Stromal cell of bone marrow (primary cell): ENCODE results near the gene STAT4.

Source experiments
- DNase-seq: peaks from one replicate; pipeline ENCODE4 v3.0.0-alpha.2; 2012; ENCODE audit warnings: low read depth

STAT4 gene

GRCh38 chr2:190994148-190994547 lies 156.6 kb downstream of the STAT4 start:
- no peak for DNase-seq

DNA sequence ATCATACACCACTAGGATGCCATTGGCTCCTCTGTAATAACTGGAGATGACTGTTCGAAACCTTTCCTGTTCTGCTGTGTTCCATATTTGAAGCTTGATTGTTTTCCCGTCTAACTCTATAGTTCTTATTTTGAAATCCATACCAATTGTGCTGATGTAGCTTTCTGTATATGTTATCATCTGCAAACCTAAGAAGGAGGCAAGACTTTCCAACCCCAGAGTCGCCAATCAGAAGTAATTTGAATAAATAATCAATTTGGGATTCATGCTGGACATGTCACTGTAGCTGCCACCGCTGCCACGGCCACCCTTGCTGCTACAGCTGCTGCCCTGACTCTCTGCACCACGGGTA lies 157.5 kb downstream of the STAT4 start:
- no peak for DNase-seq

DNA sequence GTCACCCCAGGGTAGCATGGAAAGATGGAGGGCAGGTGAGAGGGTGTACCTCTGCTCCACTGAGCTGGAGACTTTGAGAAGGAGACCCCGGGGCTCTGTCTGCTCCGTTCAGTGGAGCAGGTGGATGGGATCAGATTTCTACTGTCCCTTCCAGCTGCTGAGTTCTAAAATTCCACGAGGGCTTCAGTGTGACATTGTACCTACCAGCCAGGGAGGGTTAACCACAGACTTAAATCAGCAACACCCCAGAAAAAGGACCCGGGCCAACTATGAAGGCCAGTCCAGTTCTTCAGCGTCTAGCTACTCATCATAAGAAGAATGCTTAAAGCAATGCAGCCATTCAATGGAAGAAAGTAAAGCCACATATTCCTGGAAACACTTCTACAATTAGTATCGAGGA lies 160.7 kb downstream of the STAT4 start:
- no peak for DNase-seq

DNA sequence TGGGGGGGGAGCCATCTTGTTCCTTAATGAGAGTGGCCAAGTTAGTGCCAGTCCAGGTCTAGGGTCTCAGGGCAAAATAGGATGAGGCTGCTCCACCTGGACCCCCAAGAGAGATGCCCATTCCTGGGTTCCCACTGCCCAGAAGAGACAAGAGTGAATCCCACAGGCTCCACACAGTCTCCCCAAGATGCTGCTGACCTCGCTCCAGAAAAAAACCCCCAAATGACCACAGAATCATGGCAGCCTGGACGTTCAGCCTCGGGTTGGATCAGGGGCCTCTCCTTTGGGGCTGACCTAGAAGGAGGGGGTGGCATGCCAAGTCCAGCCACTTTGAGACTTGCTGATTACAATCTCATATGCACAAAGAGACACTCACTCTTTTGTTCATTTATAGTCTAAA lies 161.9 kb downstream of the STAT4 start:
- no peak for DNase-seq

GRCh38 chr2:190987938-190988337 lies 162.9 kb downstream of the STAT4 start:
- DNase-seq: no peak

DNA sequence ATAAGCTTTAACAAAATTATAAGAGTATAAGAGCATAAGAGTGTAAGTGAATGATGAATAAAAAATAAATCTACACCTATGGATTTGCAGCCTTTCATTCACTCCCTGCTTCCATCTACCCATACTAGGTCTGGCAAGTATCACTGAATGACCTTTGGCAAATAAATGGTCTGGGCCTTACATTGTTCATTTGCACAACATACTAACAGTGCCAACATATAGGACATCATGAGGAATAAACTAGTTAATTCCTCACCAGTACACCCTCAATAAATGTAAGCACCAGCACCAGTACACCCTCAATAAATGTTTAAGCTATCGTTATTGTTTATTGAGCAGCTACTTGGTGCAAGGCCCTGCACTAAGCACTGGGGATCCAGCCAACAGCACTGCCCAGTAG lies 163.7 kb downstream of the STAT4 start:
- no peak for DNase-seq

DNA sequence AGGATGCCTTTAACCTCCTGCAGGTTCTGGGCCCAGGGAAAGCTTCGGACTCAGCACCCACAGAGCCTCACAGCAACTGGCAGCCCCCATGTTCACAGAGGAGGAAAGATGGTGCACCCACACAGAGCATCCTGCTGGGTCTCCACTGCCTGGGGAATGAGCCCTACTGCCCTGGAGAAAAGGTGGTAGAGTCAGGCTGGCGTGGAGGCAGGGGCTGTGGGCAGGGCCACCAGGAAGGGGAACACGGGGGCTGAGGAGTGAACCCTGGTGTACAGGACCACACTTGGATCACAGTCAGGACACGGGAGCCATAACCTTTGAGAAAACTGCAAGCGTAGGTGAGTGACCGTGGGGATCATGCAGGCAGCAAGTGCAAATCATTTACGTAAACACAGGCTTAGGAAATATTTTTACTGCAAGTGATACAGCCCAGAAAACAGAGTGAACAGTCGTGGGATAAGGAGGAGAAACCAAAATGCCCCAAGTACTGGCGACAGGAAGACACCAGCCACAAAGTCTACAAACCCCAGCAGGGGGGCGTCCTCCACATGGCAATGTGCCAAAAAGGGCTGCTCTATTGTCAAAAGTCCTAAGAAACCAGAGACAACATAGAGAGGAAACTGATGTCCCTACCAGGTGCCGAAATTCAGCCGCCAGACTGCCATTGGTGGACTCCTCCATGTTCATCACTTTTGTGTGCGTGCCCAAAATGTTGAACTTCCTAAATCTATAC lies 164.4 kb downstream of the STAT4 start:
- no peak for DNase-seq

GRCh38 chr2:190984595-190984994 lies 166.2 kb downstream of the STAT4 start:
- DNase-seq: peak; percentile 31

DNA sequence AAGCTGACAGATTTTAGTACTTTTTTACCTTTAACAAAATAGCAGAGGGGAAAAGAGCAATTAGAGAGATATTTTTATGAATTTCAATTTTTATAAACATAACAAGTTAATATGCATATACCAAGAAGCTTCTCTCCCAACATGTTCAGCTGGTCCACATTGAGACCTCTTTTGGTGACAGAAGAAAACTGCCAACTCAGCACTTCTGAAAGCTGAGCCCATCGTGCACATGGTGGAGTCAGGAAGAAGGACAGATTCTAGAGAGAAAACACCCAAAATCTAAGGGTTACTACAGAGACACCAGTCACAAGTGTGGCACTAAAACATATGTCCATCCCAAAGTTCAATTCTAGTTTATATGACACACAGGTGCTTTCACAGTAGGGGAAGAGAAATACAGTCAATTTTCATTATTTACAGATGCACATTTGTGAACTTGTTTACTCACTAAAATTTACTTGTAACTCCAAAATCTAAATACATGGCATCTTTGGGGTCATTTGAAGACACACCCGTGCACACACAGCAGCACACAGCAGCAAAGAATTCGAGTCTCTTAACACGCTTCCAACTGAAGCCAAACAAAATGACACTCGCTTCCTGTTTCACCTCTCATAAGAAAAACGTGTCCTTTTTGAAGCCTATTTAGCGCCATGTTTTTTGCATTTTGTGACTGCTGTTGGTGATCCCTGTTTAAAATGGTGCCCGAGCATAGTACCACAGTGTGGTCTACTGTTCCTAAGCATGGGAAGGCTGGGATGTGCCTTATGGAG lies 168.3 kb downstream of the STAT4 start:
- DNase-seq: no peak

GRCh38 chr2:190981733-190982132 lies 169.1 kb downstream of the STAT4 start:
- DNase-seq: no peak

DNA sequence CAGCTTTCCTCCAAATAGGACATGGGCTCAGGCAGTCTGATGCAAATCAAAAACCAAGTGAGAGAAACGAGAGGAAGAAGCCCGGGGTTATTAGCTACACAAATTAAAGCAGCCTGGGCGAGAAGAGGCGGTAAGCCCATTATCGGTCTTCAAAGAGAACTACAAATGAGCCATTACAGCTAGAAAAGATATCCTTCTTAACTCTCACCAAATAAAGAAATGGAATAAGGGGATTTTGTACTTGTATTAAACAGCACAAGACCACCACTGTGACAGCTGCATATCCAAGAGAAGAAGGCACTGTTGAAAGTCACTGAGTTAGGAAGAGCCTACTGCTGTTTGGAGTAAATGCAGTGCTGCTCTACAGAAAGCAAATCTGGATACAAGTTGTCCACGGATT lies 169.5 kb downstream of the STAT4 start:
- no peak for DNase-seq

- no peak for DNase-seq
Observed at GRCh38 chr2:190980630-190981209, 170.1 kb downstream of the STAT4 start.

DNA sequence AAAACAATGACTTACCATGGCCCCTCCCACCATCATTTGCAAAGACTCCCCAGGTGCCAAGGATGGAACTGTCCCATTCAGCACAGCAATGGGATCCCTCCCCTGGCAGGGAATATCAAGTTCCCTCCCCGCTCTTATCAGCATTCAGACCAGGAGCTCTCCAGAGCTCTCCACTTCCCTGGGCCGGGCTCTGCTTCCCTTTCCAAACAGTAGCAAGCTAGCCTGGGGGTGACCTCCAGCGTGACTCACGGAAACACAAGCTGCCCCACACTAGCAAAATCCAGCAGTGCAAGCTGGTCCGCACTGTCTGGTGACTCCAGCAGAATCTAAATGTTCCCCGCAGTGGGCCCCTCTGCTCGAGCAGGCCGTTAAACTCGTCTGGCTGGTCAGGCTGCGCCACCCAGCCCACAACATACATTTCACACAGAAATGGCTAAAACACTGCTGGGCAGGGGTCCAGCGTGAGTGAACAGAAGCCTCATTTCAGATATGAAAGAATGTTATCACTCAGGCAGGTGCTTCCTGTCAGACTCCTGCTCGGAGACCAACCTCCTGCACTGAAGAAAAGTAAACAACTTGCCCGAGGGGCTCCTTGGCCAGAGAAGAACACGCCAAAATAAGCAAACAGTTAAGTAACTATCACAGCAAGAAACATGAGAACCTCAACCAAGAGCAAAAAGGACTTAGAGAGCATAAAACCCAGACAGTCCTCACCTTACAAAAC lies 170.7 kb downstream of the STAT4 start:
- no peak for DNase-seq
